DMS79 treated with DMSO at 0.1 percent for 48 hours (cell line): Measurements from ENCODE around the gene FOXP1.

Source experiments
- DNase-seq: peaks from one replicate; lab custom pipeline; 2025; lab: John Stamatoyannopoulos, UW

The FOXP1 gene

GRCh38 chr3:71563827-71564226 is 19.7 kb downstream of the FOXP1 start:
- no peak for DNase-seq

- no peak for DNase-seq
These were observed 20.6 kb downstream of the FOXP1 start for GRCh38 chr3:71562938-71563337.

- DNase-seq: no peak
These were observed 22.9 kb downstream of the FOXP1 start for GRCh38 chr3:71560665-71561064.

- DNase-seq: no peak
These were observed 23.9 kb downstream of the FOXP1 start for GRCh38 chr3:71559578-71560162.

- no peak for DNase-seq
These were observed 24.5 kb downstream of the FOXP1 start for GRCh38 chr3:71559021-71559420.

- DNase-seq: no peak
These were observed 28.9 kb downstream of the FOXP1 start for GRCh38 chr3:71554649-71555048.

- DNase-seq: no peak
These were observed 32.1 kb downstream of the FOXP1 start for GRCh38 chr3:71551311-71551919.

GRCh38 chr3:71549951-71550350 is 33.6 kb downstream of the FOXP1 start:
- no peak for DNase-seq

GRCh38 chr3:71548705-71549384 is 34.7 kb downstream of the FOXP1 start:
- no peak for DNase-seq

GRCh38 chr3:71547249-71548198 is 36.0 kb downstream of the FOXP1 start:
- no peak for DNase-seq

GRCh38 chr3:71546821-71547220 is 36.7 kb downstream of the FOXP1 start:
- no peak for DNase-seq

GRCh38 chr3:71545330-71545729 is 38.2 kb downstream of the FOXP1 start:
- DNase-seq: no peak

GRCh38 chr3:71543371-71544016 is 40.0 kb downstream of the FOXP1 start:
- no peak for DNase-seq

- DNase-seq: no peak
These were observed 40.8 kb downstream of the FOXP1 start for GRCh38 chr3:71542521-71543370.

- DNase-seq: no peak
These were observed 42.2 kb downstream of the FOXP1 start for GRCh38 chr3:71541313-71541712.

GRCh38 chr3:71537211-71537611 is 46.3 kb downstream of the FOXP1 start:
- no peak for DNase-seq

GRCh38 chr3:71536376-71536965 is 47.1 kb downstream of the FOXP1 start:
- no peak for DNase-seq

- DNase-seq: no peak
These were observed 49.9 kb downstream of the FOXP1 start for GRCh38 chr3:71533588-71533987.

- no peak for DNase-seq
These were observed 50.7 kb downstream of the FOXP1 start for GRCh38 chr3:71532639-71533395.
